Measurements from ENCODE around the gene CYP46A1.
A peak's percentile ranks its signal among the peaks of the same experiment; 100 is the strongest.

Gene CYP46A1

GRCh38 chr14:99718031-99718810 lies 34.1 kb downstream of the CYP46A1 start:
- DNase-seq: no peak

GRCh38 chr14:99718811-99719192 lies 34.7 kb downstream of the CYP46A1 start:
- DNase-seq: no peak

- no peak for DNase-seq
Measured at GRCh38 chr14:99720941-99721791, 37.1 kb downstream of the CYP46A1 start.

- no peak for DNase-seq
Measured at GRCh38 chr14:99721792-99722516, 37.9 kb downstream of the CYP46A1 start.

- DNase-seq: no peak
Measured at GRCh38 chr14:99722741-99723140, 38.6 kb downstream of the CYP46A1 start.

- DNase-seq: no peak
Measured at GRCh38 chr14:99724196-99724891, 40.2 kb downstream of the CYP46A1 start.

GRCh38 chr14:99724939-99725773 lies 41.1 kb downstream of the CYP46A1 start:
- DNase-seq: no peak

DNA sequence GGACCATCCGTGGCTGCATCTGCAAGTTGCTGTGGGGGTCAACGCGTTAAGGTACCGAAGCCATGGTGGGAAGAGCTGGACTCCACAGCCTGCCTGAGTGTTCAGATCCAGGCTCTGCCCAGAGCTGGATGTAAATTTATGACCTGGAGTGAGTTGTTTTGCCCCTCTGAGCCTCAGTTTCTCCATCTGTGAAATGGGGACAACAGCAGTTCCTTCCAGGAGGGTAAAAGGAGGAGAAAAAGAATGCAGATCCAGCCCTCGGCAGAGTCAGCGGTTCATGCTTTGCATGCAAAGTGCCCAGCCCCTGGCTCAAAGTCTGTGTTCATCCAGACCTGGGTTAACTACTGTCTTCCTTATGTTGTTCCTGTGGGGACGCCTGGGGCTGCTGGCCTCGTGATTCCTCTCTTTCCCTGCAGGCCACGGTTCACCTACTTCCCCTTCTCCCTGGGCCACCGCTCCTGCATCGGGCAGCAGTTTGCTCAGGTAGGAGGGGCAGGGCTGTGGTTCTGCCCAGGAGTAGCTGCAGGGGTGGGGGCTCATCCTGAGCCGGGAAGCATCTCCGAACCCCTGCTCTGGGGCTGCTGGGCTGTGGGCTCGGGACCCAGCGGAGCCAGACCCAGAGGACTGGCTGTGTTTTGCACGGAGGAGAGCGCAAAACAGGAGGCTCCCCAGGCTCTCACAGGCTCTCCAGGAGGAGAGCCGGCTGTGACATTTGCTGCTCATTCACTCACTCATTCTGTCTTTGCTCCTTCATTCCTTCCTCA lies 41.9 kb downstream of the CYP46A1 start:
- DNase-seq: no peak

DNA sequence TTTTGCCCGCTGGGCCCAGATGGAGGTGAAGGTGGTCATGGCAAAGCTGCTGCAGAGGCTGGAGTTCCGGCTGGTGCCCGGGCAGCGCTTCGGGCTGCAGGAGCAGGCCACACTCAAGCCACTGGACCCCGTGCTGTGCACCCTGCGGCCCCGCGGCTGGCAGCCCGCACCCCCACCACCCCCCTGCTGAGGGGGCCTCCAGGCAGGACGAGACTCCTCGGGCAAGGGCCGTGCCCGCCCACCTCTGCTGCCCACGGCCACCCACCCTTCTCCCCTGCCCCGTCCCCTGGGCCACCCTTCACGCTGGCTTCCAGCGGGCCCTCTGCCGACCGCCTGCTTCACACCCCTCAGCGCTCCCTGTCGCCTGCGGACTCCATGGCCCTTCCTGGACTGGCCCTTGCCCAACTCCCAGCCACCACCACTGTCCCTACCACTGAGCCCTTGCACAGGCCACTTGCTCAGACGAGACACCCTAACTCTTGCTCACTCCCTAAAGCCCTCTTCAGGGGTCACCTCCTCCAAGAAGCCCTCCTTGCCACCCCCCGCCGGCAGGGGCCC lies 42.5 kb downstream of the CYP46A1 start:
- DNase-seq: peak; percentile 0

GRCh38 chr14:99727096-99727870 lies 43.2 kb downstream of the CYP46A1 start:
- DNase-seq: no peak

- DNase-seq: no peak
Measured at GRCh38 chr14:99728231-99728920, 44.3 kb downstream of the CYP46A1 start.

- no peak for DNase-seq
Measured at GRCh38 chr14:99728981-99729451, 44.9 kb downstream of the CYP46A1 start.

DNA sequence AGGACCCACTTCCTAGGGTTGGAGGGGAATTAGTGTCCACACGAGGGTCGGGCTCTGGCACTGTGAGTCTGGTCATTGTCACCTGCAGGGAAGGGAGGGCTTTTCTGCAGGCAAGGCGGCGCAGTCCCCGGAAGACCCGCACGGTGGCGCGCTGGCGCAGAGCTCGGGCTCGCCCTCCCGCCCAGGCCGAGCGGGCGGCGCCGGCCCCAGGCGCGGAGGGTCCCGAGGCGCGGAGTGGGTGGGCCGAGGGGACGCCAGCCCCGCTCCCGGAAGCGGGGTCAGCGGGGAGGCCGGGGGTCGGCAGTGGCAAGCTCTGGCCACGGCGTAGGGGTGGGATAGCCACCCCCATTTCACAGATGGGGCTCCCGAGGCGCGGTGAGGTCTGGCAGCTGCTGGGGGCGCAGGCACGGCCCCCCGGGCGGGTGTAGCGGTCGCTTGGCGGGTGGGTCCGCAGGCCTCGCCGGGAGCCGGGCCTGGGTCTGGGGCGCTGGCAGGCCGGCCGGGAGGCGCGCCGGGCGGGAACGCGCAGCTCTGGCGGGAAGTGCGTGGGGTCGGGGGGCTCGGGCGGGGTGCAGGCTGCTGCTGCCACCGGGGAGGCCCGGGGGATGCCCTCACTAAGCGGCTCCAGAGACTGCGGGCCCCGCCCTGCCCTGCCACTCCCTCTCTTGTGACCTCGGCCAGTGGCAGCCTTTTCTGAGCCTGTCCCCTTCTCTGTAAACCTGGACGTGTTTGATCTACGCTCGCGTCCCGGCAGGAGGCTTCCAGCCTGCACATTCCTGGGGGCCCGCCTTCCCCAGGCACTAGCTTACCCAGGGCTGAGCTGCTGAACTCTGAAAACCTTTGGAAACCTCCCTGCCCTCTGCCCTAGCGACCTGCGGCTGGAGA lies 46.1 kb downstream of the CYP46A1 start:
- DNase-seq: peak; percentile 76

DNA sequence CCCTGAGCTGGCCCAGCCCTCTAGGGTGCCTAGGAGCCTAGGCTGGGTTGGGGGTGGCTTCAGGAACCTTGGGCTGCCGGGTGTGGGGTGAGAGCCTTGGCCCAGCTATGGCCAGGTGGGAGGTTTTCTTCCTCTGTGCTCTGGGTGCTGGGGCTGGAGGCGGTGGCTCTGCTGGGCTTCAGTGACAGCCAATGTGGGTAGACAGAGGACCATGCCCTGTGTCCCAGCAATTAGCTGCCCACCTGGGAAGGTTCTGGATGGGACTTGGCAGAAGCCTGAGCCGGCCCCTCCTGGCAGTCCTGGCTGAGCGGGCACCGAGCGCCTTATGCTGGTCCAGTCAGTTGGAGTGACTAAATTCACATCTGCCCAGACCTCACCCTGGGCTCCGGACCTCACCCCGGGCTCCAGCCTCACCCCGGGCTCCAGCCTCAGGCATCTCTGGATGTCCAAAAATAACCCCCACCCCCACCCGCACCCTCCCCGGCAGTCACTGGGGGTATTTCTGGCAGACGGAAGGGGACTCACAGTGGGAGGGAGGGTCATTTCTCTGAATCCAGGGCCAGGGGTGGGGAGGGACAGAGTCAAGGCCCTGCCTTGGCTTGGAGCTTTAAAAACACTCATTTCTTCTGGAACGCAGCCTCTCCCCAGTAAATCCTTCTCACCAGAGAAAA lies 46.9 kb downstream of the CYP46A1 start:
- DNase-seq: no peak

GRCh38 chr14:99731547-99732435 lies 47.7 kb downstream of the CYP46A1 start:
- DNase-seq: no peak

DNA sequence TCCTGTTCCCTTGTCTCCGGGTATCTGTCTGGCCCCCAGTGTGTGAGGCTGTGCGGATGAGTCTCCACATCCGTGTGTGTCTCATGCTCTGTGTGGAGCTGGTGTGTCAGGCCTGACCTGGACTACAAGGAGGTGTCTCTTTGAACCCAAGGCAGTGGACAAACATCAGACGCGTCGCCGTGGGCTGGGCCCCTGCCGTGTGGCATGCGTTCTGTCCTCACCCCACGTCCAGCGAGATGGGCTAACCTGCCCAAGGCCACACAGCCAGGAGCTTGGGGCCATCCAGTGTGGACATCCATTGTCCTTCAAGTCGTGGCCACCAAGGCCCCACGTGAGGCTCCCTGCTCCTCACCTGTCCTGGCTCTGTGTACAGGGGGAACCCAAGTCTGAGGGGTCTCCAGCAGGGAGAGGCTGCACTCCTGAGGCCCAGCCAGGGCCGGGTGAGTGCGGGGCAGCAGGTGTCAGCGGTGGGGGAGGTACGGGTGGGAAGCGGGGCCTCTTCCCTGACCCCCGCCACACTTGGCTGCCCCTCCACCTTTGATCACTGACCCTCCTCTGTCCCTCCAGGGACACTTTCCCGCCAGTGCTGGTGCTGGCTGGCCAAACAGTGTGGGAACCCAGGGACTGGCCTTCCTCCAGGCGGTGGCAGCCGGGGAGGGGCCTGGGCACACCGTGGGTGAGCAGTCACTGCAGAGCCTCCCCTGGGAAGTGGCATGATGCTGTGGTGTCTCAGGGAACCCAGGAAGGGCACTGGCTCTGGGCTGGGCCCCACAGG lies 48.5 kb downstream of the CYP46A1 start:
- DNase-seq: no peak
